ENCODE data around the gene PACS2. TPM values are rescaled to one million over a fixed set of nuclear protein-coding genes. Genes with fewer than 3 reads are reported as not detected.

The PACS2 gene
- total and polyA plus RNA-seq, 2 of the 8 experiments (the other 6 are each of a cell fraction or from before 2014, with no cell fraction given), result 38.0 to 62.8 TPM

- TF ChIP-seq EGR1 (IDR thresholded peaks at IDR 0.05; ENCODE audit: borderline replicate concordance, low read depth, low read length) (no peak), USF2 (IDR thresholded peaks at IDR 0.05; ENCODE audit: low read length) (no peak), RBBP5 (IDR thresholded peaks at IDR 0.05; ENCODE audit: borderline replicate concordance, low read depth, low read length) (no peak), GTF2F1 (IDR thresholded peaks at IDR 0.05; ENCODE audit: borderline replicate concordance, low read depth, low read length) (no peak), EZH2 (IDR thresholded peaks at IDR 0.05; ENCODE audit: low read depth, low read length, severe bottlenecking) (no peak)
Observed at GRCh38 chr14:105388110-105388951, 73.8 kb downstream of the PACS2 start (continued).

Measured in H1 (cell line).